Breast epithelium (tissue), 4 donors: ENCODE data around the gene AAR2. TPM values are rescaled to one million over a fixed set of nuclear protein-coding genes. Genes with fewer than 3 reads are reported as not detected.

ENCODE experiments used
- DNase-seq, 2 donors: peaks; one replicate each; pipeline ENCODE4 v3.0.0-alpha.2; 2019; ENCODE audit warnings: low spot score in 2 of 2
- H3K27ac ChIP-seq, 2 donors: fragments of 200-600 bp; sonication (generic) in 1 of 2; one replicate each; pipeline ENCODE4 v1.5.1; 2016 to 2019; ENCODE audit warnings: mild to moderate bottlenecking in 1 of 2
- H3K27me3 ChIP-seq, 2 donors: fragments of 200-600 bp; sonication (generic) in 1 of 2; one replicate each; pipeline versions ENCODE4 v1.5.1 to v1.6.0; 2017 to 2019; ENCODE audit warnings: control low read depth in 1 of 2, mild to moderate bottlenecking in 1 of 2
- H3K36me3 ChIP-seq: fragments of 200-600 bp; one replicate; pipeline ENCODE4 v1.5.1; 2019
- H3K4me1 ChIP-seq, 2 donors: fragments of 200-600 bp; sonication (generic); one replicate each; pipeline ENCODE4 v1.5.1; 2016 to 2019; ENCODE audit warnings: control low read depth in 1 of 2
- H3K4me3 ChIP-seq, 3 donors: fragments of 200-600 bp; sonication (generic); 1 replicate in 2 of 3; 2 replicates in 1 of 3; pipeline ENCODE4 v1.5.1; 2016 to 2019; ENCODE audit warnings: mild to moderate bottlenecking in 3 of 3, moderate library complexity in 2 of 3
- H3K9me3 ChIP-seq, 2 donors: fragments of 200-600 bp; sonication (generic) in 1 of 2; one replicate each; pipeline ENCODE4 v1.5.1; 2016 to 2019; ENCODE audit warnings: control low read depth in 1 of 2
- CTCF ChIP-seq, 3 donors: fragments of 450-650 bp; IDR thresholded peaks; one replicate each; pipeline ENCODE4 v1.5.1; 2016 to 2017; ENCODE audit warnings: antibody characterized with exemption in 3 of 3, mild to moderate bottlenecking in 3 of 3, moderate library complexity in 3 of 3
- POLR2A ChIP-seq: fragments of 450-650 bp; IDR thresholded peaks from one replicate; pipeline ENCODE4 v1.6.1; 2016; ENCODE audit warnings: antibody characterized with exemption, mild to moderate bottlenecking, moderate library complexity
- POLR2AphosphoS5 ChIP-seq, 3 donors: sonication (generic); formaldehyde crosslinking; IDR thresholded peaks; one replicate each; pipeline ENCODE4 v1.6.1; 2017; ENCODE audit warnings: antibody characterized with exemption in 3 of 3
- intact Hi-C: fragments of 100-400 bp; cut with DNase I; formaldehyde crosslinking; loops from one replicate; pipeline ENCODE4 v1.15.1; 2023; ENCODE audit warnings: low total_unique reads
- total RNA-seq, 3 donors: library from RNA; depleted of rRNA; stranded (reverse); fragments of >200 nt; gene quantifications; one replicate each; pipeline ENCODE4 v1.1.0, GENCODE V29; 2016

The AAR2 gene
- total RNA-seq, 3 donors from 2014 or later = 32.1 to 38.5 (median 36.5) TPM

- no peak for TF ChIP-seq POLR2AphosphoS5 (IDR thresholded peaks at IDR 0.05)
- DNase-seq = no peak
- Histone ChIP-seq H3K4me1 (no peaks in the 10 kb centered on the region), H3K4me3 (no peak overlapping the region), H3K9me3 (no peaks in the 10 kb centered on the region), H3K27me3 (no peaks in the 10 kb centered on the region), H3K36me3 (no peaks in the 10 kb centered on the region), H3K27ac (no peak overlapping the region)
- intact Hi-C loops = no loop called here
These were observed 19.2 kb downstream of the AAR2 start for GRCh38 chr20:36255445-36255844.

GRCh38 chr20:36259177-36260061, 23.1 kb downstream of the AAR2 start:
- Histone ChIP-seq H3K9me3 (no peaks in the 10 kb centered on the region), H3K27ac (no peak overlapping the region), H3K27me3 (no peaks in the 10 kb centered on the region), H3K36me3 (no peaks in the 10 kb centered on the region), H3K4me3 (no peak overlapping the region), H3K4me1 (no peaks in the 10 kb centered on the region)
- TF ChIP-seq POLR2A = no peak
- no peak for DNase-seq
- intact Hi-C loops = no loop called here

GRCh38 chr20:36260316-36260715, 24.0 kb downstream of the AAR2 start:
- TF ChIP-seq POLR2AphosphoS5 (IDR thresholded peaks at IDR 0.05) (no peak), POLR2A (no peak), CTCF (IDR thresholded peaks at IDR 0.05) (no peak)
- Histone ChIP-seq H3K9me3 (no peaks in the 10 kb centered on the region), H3K4me1 (no peaks in the 10 kb centered on the region), H3K4me3 (no peak overlapping the region), H3K36me3 (no peaks in the 10 kb centered on the region), H3K27me3 (no peaks in the 10 kb centered on the region), H3K27ac (no peak overlapping the region)
- intact Hi-C loops = no loop called here
- no peak for DNase-seq

GRCh38 chr20:36261389-36262105, 25.3 kb downstream of the AAR2 start:
- Histone ChIP-seq H3K27ac (no peak overlapping the region), H3K27me3 (no peaks in the 10 kb centered on the region), H3K36me3 (no peaks in the 10 kb centered on the region), H3K9me3 (no peaks in the 10 kb centered on the region), H3K4me1 (no peaks in the 10 kb centered on the region), H3K4me3 (no peak overlapping the region)
- TF ChIP-seq CTCF (IDR thresholded peaks at IDR 0.05) (no peak), POLR2AphosphoS5 (IDR thresholded peaks at IDR 0.05) (no peak), POLR2A (no peak)
- intact Hi-C loops = no loop called here
- no peak for DNase-seq

- Histone ChIP-seq H3K27ac (no peak overlapping the region), H3K36me3 (no peaks in the 10 kb centered on the region), H3K4me3 (no peak overlapping the region), H3K9me3 (no peaks in the 10 kb centered on the region), H3K27me3 (no peaks in the 10 kb centered on the region), H3K4me1 (no peaks in the 10 kb centered on the region)
- no peak for DNase-seq
- intact Hi-C loops = no loop called here
- TF ChIP-seq POLR2A (no peak), POLR2AphosphoS5 (IDR thresholded peaks at IDR 0.05) (no peak), CTCF (IDR thresholded peaks at IDR 0.05) (no peak)
These were observed 26.2 kb downstream of the AAR2 start for GRCh38 chr20:36262440-36262839.
